C4-2B (cell line): ENCODE data around the gene C9orf43.

Source experiments
- H3K27ac ChIP-seq: fragments of 450-650 bp; 2 replicates; pipeline ENCODE4 v1.5.1; 2017
- ZFX ChIP-seq: fragments of 450-650 bp; IDR thresholded peaks from 2 replicates; pipeline ENCODE4 v1.6.1; 2017
- TF ChIP-seq, protein P1 (sequence below): fragments of 450-650 bp; conservative IDR thresholded peaks from 2 replicates; pipeline ENCODE4 v1.5.1; 2017; ENCODE audit warnings: mild to moderate bottlenecking

Gene C9orf43

DNA sequence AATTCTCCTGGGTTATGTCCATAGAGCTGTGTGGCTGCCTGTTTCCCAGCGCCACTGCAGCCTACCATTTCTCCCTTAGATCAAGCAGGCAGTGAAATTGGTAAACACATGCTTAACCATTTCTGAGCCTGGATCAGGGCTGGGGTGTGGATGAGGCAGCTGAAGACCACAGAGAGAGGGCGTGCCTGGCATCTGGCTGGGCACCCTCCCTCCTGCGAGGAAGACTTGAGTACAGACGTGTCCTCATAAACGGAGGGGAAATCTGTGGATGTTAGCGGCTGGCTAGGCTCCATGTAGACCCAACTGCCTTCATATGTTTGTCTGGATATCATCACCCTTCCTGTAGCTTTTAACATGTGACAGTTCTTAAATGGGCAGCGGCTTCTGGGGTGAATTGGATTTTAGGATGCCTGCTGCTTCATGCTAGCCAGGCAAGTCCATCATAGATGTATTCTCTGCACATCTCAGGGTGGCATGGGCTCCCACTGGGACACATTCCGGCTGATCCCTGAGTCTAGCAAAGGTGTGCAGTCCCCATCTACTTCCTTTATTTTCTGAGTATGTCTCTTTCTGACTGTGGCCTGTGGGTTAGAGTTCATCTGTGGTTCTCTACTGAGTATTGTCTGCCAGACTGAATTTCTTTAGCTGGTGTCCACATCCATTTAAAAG, 63.9 kb downstream of the C9orf43 start:
- TF ChIP-seq, protein P1, sequence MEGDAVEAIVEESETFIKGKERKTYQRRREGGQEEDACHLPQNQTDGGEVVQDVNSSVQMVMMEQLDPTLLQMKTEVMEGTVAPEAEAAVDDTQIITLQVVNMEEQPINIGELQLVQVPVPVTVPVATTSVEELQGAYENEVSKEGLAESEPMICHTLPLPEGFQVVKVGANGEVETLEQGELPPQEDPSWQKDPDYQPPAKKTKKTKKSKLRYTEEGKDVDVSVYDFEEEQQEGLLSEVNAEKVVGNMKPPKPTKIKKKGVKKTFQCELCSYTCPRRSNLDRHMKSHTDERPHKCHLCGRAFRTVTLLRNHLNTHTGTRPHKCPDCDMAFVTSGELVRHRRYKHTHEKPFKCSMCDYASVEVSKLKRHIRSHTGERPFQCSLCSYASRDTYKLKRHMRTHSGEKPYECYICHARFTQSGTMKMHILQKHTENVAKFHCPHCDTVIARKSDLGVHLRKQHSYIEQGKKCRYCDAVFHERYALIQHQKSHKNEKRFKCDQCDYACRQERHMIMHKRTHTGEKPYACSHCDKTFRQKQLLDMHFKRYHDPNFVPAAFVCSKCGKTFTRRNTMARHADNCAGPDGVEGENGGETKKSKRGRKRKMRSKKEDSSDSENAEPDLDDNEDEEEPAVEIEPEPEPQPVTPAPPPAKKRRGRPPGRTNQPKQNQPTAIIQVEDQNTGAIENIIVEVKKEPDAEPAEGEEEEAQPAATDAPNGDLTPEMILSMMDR = no peak
- no peak for TF ChIP-seq ZFX

DNA sequence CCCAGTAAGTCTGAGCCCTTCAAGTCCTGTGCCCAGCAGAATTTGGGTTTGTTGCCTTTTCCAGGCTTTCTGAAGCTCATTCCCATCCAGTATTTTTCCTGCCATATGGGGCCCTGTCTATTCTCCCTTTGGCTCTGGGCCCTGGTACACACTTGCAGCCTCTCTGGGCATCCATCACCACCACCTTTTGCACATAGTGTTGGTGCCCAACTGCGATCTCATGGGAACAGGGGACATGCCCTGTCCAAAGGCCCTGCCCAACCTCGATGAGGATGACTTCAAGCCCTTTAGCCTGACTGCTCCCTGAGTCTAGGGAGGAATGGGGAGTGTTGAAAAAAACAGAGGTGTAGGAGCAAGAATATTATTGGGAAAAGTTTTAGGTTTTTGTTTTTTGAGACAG, 64.5 kb downstream of the C9orf43 start:
- H3K27ac ChIP-seq = no peak overlapping the region
- TF ChIP-seq, protein P1 = no peak
- TF ChIP-seq ZFX = no peak

More for the DNA sequence above, 63.9 kb downstream of the C9orf43 start:
- H3K27ac ChIP-seq = no peak overlapping the region

DNA sequence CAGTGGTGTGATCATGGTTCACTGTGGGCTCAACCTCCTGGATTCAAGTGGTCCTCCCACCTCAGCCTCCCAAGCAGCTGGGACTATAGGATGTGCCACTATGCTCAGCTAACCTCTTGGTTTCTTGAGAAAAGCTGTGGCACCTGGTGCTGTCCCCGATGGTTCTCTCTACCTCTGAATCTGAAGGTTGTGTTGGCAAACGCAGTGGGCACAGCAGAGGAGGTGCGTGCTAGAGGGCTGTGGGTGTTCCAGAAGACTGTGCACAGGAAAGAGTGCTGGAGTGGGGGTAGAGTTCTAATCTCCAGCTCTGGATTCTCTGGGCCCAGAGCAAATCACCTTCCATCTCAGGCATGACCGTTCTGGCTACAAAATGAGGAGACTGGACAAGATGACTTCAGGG, 65.4 kb downstream of the C9orf43 start:
- peak overlapping the region; percentile 6; the same call in 1 of the 2 replicates for H3K27ac ChIP-seq
- TF ChIP-seq, protein P1 = no peak
- no peak for TF ChIP-seq ZFX

DNA sequence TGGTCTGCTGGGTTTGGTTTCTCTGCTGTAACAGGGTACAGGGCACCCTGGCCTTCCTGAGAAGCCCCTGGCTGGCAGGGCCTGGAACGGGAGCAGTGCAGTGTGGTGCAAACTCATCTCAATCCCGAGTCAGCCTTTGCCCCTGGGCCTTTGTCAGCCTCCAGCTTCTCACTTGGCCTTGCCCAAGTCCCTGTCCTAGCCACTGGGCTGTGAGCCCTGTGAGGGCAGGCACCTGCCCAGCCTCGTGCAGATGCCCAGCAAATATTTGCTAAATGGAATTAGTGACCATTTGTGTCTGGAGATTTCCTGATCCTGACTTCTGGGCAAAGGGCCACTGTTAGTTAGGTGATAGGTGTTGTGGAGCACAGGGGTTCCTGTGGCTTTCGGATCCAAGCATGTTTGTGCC, 66.0 kb downstream of the C9orf43 start:
- TF ChIP-seq, protein P1 = no peak
- no peak for TF ChIP-seq ZFX
- H3K27ac ChIP-seq = peak overlapping the region; percentile 6; the same call in 1 of the 2 replicates

DNA sequence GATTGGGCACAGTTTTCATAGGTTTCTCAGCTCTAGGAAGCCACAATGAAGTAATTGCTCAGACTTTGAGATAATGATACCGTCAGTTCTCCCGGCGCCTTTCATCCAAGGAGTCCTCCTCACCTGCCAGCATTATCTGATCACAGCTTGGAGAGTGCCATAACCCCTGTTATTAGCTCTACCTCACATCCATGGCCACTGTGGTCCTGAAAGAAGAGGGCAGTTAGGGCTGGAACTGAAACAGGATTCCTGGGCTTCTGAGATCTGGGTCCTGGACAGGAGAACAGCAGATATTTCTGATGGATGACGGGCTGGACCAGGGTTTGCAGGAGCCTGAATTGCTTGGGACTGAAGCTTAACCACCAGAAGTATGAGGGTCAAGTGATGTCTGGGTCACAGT, 66.5 kb downstream of the C9orf43 start:
- TF ChIP-seq ZFX = no peak
- TF ChIP-seq, protein P1 = no peak
- H3K27ac ChIP-seq = peak overlapping the region; percentile 72

DNA sequence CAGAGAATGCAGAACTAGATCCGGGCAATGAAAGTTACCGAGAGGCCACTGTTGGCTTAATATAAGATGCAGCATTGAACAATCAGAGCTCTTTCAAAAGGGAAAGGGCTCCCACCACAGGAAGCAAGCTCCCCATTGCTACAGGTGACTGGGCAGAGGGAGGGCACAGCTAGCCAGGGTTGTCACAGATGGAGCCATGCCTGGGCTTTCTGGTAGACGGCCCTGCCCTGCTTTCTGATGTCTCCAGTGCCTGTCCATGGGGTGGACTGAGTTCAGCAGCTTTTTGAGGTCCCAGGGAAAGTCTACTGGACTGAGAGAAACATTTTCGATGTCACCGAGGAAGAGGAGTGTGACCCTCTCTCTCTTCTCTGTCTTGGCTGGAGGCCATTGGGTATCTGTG, 67.1 kb downstream of the C9orf43 start:
- peak overlapping the region; percentile 72 for H3K27ac ChIP-seq
- TF ChIP-seq ZFX = no peak
- TF ChIP-seq, protein P1 = no peak

DNA sequence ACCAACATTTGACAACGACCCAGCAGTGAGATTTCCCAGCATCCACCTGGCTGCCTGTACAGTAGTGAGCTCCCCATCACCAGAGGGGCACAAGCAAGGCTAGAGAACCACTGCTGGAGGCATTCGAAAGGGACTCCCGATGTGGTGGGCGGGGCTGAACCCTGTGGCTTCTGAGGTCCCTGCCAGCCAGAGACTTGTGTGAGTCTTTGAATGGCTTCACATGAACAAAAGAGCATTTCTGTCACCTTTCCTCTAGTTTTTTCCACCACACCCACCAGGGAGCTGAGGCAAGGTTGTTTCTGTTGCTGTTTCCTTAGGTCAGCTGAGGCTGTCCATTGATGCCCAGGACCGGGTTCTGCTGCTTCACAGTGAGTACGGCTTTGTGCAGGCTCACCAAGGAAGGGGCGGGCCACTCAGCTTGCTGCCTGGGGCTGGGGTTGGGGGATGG, 68.7 kb downstream of the C9orf43 start:
- peak overlapping the region; percentile 72 for H3K27ac ChIP-seq
- TF ChIP-seq, protein P1 = no peak
- no peak for TF ChIP-seq ZFX
